HG03060 (cell line): Measurements from ENCODE around the gene FNBP1.

Experiments
- ATAC-seq: cut with Tn5 transposase; IDR thresholded peaks from one replicate; pipeline ENCODE4 v1.9.1; 2021; ENCODE audit warnings: low read depth, moderate number of reproducible peaks; ENCODE audit not compliant: unreplicated experiment

FNBP1 gene

GRCh38 chr9:129881547-129882324, 161.3 kb downstream of the FNBP1 start:
- ATAC-seq = no peak

DNA sequence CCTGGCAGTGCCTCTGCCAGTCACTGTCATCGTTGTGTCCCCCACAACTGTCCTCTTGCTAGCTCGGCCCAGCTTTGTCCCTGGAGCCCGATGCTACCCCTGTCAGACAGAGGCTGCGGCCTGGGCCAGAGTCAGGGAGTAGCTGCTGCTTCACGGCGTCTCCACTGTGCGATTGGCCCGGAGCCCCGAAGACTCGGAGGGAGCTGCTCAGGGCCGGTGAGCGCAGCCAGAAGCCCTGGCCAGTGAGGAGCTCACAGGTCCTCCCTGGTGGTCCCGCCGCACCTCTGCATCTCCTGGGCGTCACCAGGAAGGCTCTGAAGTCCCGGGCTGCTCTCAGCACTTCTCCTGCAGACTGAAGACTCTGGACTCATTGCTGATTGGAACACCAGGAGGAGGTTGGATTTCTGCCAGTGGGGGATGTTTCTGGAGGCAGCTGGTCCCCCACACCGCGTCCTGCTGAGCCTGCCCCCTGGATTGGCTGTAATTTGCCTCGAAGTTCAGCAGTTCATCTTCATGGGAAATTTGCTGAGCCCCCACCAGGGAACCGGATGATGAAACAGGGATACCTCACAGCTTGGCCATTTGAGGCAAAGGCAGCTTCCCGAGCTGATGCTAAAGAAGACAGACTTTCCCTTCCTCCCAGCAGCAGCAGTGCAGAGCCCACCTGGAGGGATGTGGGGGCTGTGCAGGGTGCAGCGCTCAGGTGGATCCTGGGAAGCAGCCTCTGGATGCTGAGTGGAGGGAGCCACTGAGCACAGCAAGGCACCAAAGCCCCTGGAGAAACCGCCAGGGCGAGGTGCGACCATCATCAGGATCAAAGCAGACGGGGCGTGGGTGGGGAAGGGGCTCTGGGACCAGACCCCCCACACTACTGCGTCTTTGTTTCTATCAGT, 162.1 kb downstream of the FNBP1 start:
- ATAC-seq = no peak

- ATAC-seq = no peak
Measured at GRCh38 chr9:129879991-129880653, 162.9 kb downstream of the FNBP1 start.

DNA sequence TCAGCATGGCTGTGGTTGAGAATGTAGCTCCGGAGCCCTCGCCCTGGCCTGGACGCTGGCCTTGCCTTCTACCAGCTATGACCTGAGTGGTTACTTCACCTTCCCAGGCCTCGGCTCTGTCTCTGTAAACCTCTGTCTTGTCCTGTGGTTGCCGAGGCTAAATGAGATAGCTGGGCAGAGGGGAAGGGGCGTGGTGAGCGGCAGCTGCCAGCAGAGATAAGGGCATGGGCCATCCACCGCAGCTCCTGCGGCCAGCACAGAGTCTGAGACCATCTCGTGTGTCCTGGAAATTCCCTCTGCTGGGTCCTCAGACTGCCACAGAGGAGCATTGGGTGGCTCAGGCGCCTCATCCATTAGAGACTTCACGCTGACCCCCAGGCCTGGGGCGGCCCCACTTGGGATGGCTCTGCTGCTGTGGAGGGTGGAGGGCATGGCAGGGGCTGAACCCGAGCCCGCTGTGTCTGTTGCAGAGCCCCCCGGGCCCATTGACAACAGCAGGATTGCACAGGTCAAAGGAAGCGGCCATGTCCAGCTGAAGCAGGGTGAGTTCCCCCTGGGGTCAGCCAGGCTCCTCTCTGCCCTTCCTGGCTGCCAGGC, 163.8 kb downstream of the FNBP1 start:
- no peak for ATAC-seq

- no peak for ATAC-seq
Measured at GRCh38 chr9:129878291-129878690, 164.7 kb downstream of the FNBP1 start.

DNA sequence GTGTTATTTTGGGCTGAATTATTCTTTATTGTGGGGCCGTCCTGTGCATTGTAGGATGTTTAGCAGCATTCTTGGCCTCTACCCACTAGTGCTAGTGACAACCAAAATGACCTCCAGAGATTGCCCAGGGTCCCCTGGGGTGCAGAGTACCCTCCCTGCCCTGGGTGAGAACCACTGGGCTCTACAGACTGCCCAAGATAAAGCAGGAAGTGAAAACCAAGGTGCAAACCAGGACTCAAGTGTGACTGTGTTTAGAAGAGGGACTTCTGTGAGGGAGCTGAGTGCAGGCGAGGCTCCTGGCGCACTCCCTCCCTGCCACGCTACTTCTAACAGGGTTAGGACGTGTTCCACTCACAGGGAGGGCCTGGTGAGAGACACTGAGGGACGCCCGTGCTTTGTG, 166.2 kb downstream of the FNBP1 start:
- no peak for ATAC-seq

DNA sequence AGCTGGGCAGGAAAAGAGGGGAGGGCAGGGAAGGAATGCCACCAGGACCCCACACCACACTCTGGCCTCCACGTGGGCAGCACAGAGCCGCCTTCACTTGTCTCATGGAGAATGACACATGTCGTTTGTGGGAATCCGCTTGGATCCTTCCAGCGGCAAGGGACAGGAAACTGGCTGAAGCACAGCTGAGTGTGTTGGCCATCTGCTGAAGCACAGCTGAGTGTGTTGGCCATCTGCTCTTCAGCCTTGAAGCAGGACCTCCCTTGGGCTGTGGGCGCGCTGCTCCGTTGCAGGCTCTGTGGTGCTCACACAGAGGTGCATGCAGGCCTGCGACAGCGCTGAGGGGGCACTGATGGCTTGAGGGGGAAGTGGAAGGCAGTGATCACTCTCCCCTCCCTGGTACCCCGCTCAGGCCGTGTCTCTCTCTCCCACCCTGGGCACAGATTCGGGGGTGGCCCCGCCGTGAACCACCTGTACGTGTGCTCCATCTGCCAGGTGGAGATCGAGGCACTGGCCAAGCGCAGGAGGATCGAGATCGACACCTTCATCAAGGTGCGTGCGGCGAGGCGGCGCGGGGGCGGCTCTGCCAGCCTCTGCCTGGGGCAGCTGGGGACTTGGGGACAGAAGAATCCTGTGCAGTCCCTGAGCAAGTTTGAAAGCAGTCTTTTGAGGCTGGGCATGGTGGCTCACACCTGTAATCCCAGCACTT, 167.1 kb downstream of the FNBP1 start:
- no peak for ATAC-seq

GRCh38 chr9:129875181-129875611, 167.8 kb downstream of the FNBP1 start:
- ATAC-seq = no peak

GRCh38 chr9:129874261-129875101, 168.5 kb downstream of the FNBP1 start:
- no peak for ATAC-seq

DNA sequence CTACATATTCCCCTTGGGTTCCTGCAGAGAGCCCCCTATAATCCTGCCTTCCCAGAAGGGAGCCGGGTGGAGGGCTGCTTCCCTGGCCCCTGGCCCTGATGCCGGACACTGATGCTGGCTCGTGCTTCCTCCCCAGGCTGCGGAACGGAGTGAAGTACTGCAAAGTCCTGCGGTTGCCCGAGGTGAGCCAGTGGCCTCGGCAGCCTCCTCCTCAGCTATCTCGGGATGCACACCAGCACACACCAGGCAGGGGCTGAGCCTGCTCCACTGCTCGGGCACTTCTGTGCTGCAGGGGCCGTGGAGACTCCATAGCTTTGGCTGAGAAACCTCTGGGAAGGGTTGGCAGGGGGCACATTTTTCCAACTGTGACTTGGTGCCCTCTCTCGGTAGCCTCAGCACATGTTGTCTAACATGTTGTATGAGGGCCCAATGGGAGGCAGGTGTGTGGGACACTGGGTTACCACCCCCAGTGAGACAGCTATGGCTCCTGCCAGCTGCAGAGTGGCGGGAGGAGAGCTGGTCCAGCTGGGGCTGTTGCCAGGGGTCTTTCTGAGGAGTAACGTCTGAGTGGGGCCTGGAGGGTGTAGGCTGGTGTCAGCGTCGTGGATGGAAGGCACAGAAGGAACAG, 169.3 kb downstream of the FNBP1 start:
- no peak for ATAC-seq

- ATAC-seq = no peak
Measured at GRCh38 chr9:129871046-129871445, 171.9 kb downstream of the FNBP1 start.

GRCh38 chr9:129869585-129870501, 173.1 kb downstream of the FNBP1 start:
- no peak for ATAC-seq

DNA sequence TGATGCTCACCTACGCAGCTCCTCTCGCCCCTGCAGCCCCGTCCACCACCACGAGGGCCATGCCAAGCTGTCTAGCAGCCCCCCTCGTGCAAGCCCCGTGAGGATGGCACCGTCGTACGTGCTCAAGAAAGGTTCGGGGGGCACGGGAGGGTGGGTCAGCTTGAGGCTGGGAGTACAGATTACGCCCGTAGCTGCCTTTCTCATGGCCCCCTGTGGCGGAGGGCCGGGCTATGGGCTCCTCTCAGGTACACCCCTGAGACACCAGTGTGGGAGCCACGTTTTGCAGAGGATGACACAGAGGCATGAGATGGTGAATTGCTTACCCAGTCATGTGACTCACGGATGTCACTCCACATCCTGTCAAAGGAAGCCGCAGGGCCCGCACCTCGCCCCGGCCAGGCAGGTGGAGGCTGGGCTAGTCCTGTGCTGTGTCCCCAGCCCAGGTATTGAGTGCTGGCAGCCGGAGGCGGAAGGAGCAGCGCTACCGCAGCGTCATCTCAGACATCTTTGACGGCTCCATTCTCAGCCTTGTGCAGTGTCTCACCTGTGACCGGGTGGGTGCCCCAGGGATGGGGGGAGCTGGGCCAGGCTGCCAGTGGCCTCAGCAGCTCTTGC, 174.0 kb downstream of the FNBP1 start:
- ATAC-seq = no peak

DNA sequence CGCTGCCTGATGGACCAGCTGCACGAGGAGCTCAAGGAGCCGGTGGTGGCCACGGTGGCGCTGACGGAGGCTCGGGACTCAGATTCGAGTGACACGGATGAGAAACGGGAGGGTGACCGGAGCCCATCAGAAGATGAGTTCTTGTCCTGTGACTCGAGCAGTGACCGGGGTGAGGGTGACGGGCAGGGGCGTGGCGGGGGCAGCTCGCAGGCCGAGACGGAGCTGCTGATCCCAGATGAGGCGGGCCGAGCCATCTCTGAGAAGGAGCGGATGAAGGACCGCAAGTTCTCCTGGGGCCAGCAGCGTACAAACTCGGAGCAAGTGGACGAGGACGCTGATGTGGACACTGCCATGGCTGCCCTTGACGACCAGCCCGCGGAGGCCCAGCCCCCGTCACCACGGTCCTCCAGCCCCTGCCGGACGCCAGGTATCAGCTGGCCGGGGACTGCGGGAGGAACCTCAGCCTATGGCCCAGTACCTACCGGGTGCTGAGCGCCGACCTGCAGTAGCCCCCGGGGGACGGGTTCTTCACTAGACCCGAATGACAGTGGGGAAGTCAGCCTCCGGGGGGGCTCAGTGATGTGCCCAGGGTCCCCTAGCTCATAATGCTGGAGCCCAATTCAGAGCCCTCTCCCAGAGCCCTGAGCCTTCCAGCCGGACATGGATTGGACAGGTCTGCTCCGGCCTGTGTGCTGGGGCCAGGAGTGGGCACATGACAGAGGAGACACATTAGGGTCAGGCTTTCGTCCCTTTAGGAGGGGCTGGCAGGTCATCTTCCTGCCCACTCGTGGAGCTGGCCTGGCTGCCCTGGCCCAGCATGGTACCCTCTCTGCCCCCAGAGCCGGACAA, 174.7 kb downstream of the FNBP1 start:
- ATAC-seq = no peak

DNA sequence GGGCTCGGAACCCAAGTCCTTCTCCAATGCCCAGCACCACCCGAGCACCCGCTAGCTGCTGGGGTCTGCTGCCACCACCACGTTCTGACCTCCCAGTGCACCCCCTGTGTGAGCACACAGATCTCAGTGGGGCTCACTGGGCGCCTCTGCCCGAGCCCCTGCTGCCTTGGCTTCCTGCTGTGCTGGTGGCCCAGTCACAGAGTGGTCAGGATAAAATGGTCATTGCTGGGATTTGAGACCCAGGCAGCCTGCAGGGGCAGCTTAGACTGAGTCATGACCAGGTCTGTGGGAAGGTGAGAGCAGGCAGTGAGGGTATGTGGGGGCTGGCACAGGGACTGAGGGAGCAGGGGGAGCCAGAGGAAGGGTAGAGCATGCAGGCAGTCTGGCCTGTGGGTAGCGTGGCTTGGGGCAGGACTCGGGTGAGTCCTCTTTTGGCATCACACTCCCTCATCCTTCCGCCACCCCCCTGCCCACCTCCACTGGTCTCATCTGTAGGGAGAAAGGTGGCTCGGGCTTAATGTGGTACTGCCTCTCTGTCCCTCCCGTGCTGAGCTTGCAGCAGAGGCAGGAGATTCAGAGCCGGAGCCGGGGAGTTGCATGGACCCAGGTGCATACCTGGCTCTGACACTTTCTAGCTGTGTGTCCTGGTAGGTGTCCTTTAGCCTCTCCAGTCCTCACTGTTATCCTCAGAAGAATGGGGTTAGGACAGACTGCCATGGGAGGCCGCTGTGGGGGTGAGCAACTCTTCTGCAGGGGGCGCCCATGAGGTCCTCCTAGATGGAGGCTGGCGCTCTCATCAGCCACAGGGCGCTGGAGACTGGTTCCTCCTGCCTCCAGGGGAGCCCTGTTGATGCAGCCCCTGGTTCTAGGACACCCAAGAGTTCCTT, 175.6 kb downstream of the FNBP1 start:
- ATAC-seq = no peak
